PC-3 (cell line): ENCODE results near the gene TUBGCP6. TPM values are rescaled to one million over a fixed set of nuclear protein-coding genes. Genes with fewer than 3 reads are reported as not detected.

ENCODE experiments used
- ATAC-seq: fragments of 200-7000 bp; cut with Tn5 transposase; 2 replicates; pipeline ENCODE4 v1.9.1; 2020; ENCODE audit warnings: mild to moderate bottlenecking, moderate library complexity
- BruUV-seq: library from RNA; stranded (reverse); fragments of 400-500 nt; replicated peaks from 2 replicates; lab custom pipeline; 2021; lab: Mats Ljungman, UMichigan
- CTCF ChIA-PET: fragments of 300-600 bp; sonication (Branson Sonifier 250); formaldehyde crosslinking; loops from one replicate; lab custom pipeline; 2022; ENCODE audit warnings: antibody characterized with exemption; lab: Charles Lee
- POLR2A ChIA-PET: fragments of 300-600 bp; sonication (Branson Sonifier 250); formaldehyde crosslinking; loops from one replicate; lab custom pipeline; 2022; ENCODE audit warnings: antibody characterized with exemption; ENCODE audit not compliant: unreplicated experiment; lab: Charles Lee
- DNase-seq: peaks from one replicate; pipeline ENCODE4 v3.0.0-alpha.2; 2015
- H2AFZ ChIP-seq: fragments of 300-600 bp; sonication (generic); 2 replicates; pipeline ENCODE4 v1.6.0; 2016; ENCODE audit warnings: antibody characterized with exemption, low read length
- H3F3A ChIP-seq: fragments of 300-600 bp; sonication (generic); one replicate; pipeline ENCODE4 v1.6.0; 2017; ENCODE audit warnings: antibody characterized with exemption, low read length, control low read depth, mild to moderate bottlenecking; ENCODE audit not compliant: unreplicated experiment
- H3K27ac ChIP-seq: fragments of 300-600 bp; sonication (generic); 2 replicates; pipeline ENCODE4 v1.5.1; 2016; ENCODE audit warnings: mild to moderate bottlenecking, low read length
- H3K27me3 ChIP-seq: fragments of 300-600 bp; sonication (generic); 2 replicates; pipeline ENCODE4 v1.6.1; 2016; ENCODE audit warnings: low read length, mixed read lengths
- H3K36me3 ChIP-seq: fragments of 300-600 bp; sonication (generic); 2 replicates; pipeline ENCODE4 v1.6.1; 2016; ENCODE audit warnings: low read depth, mixed run types, low read length, mixed read lengths
- H3K4me1 ChIP-seq: fragments of 300-600 bp; sonication (generic); 2 replicates; pipeline ENCODE4 v1.5.1; 2016; ENCODE audit warnings: low read length; ENCODE audit not compliant: insufficient read depth
- H3K4me2 ChIP-seq: fragments of 300-600 bp; sonication (generic); 2 replicates; pipeline ENCODE4 v1.6.0; 2016; ENCODE audit warnings: low read length
- H3K4me3 ChIP-seq: fragments of 300-600 bp; sonication (generic); 2 replicates; pipeline ENCODE4 v1.5.1; 2016; ENCODE audit warnings: mild to moderate bottlenecking, low read length, mixed read lengths
- H3K79me2 ChIP-seq: fragments of 300-600 bp; sonication (generic); 2 replicates; pipeline ENCODE4 v1.6.1; 2017; ENCODE audit warnings: low read length, mixed read lengths
- H3K9ac ChIP-seq: fragments of 300-600 bp; sonication (generic); 2 replicates; pipeline ENCODE4 v1.6.0; 2016; ENCODE audit warnings: mild to moderate bottlenecking, low read length
- H3K9me2 ChIP-seq: fragments of 300-600 bp; sonication (generic); replicated peaks from 2 replicates; pipeline ENCODE4 v1.6.1; 2016; ENCODE audit warnings: mixed run types, low read length, mixed read lengths
- H3K9me3 ChIP-seq: fragments of 300-600 bp; sonication (generic); 2 replicates; pipeline ENCODE4 v1.6.1; 2016; ENCODE audit warnings: low read length, mixed read lengths
- H4K20me1 ChIP-seq: fragments of 300-600 bp; sonication (generic); 2 replicates; pipeline ENCODE4 v1.6.1; 2016; ENCODE audit warnings: low read length, mixed read lengths
- EZH2 ChIP-seq: fragments of 300-600 bp; sonication (generic); IDR thresholded peaks from one replicate; pipeline ENCODE4 v1.6.1; 2017; ENCODE audit warnings: antibody characterized with exemption, mild to moderate bottlenecking, low read length; ENCODE audit not compliant: unreplicated experiment
- EZH2phosphoT487 ChIP-seq: fragments of 300-600 bp; sonication (generic); IDR thresholded peaks from 2 replicates; pipeline ENCODE4 v1.6.1; 2018; ENCODE audit warnings: mild to moderate bottlenecking, antibody characterized with exemption, low read length, borderline replicate concordance
- intact Hi-C: fragments of 100-400 bp; cut with micrococcal nuclease; formaldehyde crosslinking; loops from 2 replicates; pipeline ENCODE4 v1.9.0; 2023
- total RNA-seq: library from RNA; depleted of rRNA; stranded (reverse); fragments of >200 nt; gene quantifications from 2 replicates; pipeline ENCODE4 v1.2.3, GENCODE V29; 2014
- TF ChIP-seq, protein P1 (sequence below): fragments of 300-600 bp; sonication (generic); conservative IDR thresholded peaks from 2 replicates; pipeline ENCODE4 v1.5.1; 2017; ENCODE audit warnings: antibody characterized with exemption, low read depth, mild to moderate bottlenecking, low read length

Gene TUBGCP6
- total RNA-seq, 1 experiment from 2014 or later = 32.1 TPM

DNA sequence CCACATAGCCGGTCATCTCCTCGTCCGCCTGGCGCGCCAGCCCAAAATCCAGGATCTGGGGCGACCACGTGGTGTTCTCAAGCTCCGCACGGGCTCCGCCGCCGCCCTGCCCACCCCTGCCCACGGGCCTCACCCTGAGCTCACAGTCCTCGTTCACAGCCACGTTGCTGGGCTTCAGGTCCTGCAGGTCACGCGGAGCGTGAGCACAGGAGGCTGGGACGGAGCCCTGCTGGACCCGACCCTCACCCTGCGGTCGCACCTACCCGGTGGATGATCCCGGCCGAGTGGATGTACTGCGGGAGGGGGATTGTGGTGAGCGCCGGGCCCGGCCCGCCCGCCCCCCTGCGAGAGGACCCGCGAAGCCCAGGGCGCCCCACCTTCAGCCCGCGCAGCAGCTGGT lies 22.2 kb upstream of the TUBGCP6 start:
- H3K79me2 ChIP-seq = no peaks in the 10 kb centered on the region
- H3K4me3 ChIP-seq = no peak overlapping the region
- TF ChIP-seq EZH2phosphoT487 (no peak), EZH2 (no peak)
- TF ChIP-seq, protein P1, sequence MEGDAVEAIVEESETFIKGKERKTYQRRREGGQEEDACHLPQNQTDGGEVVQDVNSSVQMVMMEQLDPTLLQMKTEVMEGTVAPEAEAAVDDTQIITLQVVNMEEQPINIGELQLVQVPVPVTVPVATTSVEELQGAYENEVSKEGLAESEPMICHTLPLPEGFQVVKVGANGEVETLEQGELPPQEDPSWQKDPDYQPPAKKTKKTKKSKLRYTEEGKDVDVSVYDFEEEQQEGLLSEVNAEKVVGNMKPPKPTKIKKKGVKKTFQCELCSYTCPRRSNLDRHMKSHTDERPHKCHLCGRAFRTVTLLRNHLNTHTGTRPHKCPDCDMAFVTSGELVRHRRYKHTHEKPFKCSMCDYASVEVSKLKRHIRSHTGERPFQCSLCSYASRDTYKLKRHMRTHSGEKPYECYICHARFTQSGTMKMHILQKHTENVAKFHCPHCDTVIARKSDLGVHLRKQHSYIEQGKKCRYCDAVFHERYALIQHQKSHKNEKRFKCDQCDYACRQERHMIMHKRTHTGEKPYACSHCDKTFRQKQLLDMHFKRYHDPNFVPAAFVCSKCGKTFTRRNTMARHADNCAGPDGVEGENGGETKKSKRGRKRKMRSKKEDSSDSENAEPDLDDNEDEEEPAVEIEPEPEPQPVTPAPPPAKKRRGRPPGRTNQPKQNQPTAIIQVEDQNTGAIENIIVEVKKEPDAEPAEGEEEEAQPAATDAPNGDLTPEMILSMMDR = no peak
- no peaks in the 10 kb centered on the region for H3K27me3 ChIP-seq
- no peak overlapping the region for H3K9ac ChIP-seq
- no peaks in the 10 kb centered on the region for H3K36me3 ChIP-seq
- intact Hi-C loops = no loop called here
- peaks cover 22% of the 10 kb centered on the region for H3K4me1 ChIP-seq
- DNase-seq (no peak), ATAC-seq (no peak)
- H3K9me2 ChIP-seq = no peaks in the 10 kb centered on the region
- H4K20me1 ChIP-seq = no peaks in the 10 kb centered on the region
- CTCF ChIA-PET = no interaction called here
- POLR2A ChIA-PET = no interaction called here
- H3F3A ChIP-seq = no peaks in the 10 kb centered on the region
- BruUV-seq = no TSS peak
- no peak overlapping the region for H2AFZ ChIP-seq
- no peak overlapping the region for H3K27ac ChIP-seq
- no peak overlapping the region for H3K4me2 ChIP-seq
- no peaks in the 10 kb centered on the region for H3K9me3 ChIP-seq

DNA sequence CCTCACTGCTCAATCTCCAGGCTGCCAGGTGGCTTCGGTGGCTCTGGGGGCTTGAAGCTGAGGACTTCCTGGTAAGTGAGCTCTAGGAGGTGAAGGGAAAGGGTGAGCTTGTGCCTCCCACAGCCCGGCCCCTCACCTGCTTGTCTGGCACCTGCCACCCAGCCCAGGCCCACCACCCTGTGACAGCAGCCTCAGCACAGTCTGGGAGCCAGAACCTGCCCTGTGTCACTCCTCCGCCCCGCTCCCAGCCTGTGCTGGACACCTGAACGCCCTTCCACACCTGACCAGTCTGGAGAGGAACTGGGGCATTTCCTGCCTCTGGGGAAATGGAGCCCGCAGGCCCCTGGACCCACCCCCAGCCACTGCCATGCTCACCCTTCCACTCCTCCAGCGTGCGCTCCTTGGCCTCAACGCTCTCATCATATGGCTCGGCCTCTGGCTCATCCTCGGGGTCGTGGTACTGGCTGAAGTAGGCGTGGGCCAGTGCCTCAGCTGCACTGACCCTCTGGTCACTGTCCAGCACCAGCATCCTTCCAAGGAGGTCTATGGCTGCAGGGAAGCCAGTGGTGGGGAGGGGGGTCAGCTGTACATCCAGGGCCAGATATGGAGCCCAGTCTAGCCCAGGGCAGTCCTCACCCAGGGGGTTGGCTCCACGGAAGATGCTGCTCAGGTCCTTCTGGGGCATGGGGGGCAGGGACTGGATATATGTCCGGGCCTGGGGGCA lies 20.3 kb upstream of the TUBGCP6 start:
- no peak for ATAC-seq
- Histone ChIP-seq H3F3A (no peaks in the 10 kb centered on the region), H3K27me3 (no peaks in the 10 kb centered on the region), H3K27ac (no peak overlapping the region), H3K9me3 (no peaks in the 10 kb centered on the region), H3K4me2 (no peak overlapping the region), H4K20me1 (no peaks in the 10 kb centered on the region), H3K9ac (no peak overlapping the region), H3K4me3 (no peak overlapping the region), H3K4me1 (peaks cover 10% of the 10 kb centered on the region), H3K79me2 (peaks cover 8% of the 10 kb centered on the region), H3K9me2 (no peaks in the 10 kb centered on the region), H2AFZ (no peak overlapping the region), H3K36me3 (no peaks in the 10 kb centered on the region)
- no peak for DNase-seq
- BruUV-seq = no TSS peak
- CTCF ChIA-PET = no interaction called here
- POLR2A ChIA-PET = no interaction called here
- intact Hi-C loops = no loop called here
- TF ChIP-seq EZH2phosphoT487 (no peak), EZH2 (no peak)
- TF ChIP-seq, protein P1 = no peak

DNA sequence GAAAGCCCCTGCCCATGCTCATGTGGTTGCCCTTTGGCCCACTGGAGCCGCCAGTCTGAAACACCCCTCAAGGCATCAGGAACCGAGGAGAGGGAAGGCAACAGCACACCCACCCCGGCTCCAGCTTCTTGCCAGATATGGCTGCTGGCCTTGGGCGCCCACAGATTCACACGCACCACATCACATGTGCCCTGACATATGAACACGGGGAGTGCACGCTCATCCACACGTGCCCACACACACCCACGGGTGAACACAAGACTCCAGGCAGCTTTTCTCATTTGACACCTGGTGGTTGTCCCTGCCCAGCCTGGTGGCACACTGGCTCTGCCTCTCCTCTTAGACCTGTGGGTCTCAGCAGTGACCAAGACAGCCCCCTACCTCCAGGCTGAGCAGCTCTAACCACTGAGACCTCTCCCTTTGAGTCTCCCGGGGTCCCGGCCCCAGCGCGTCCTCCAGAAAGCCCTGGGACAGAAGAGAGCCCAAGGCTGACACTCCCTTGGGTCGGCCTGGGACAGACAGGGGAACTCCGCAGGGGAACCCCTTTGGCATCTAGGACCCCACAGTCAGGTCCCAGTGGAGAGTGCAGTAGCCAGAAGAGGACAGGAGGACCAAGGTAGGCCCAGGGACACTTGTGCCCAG lies 19.4 kb upstream of the TUBGCP6 start:
- no peaks in the 10 kb centered on the region for H3K9me2 ChIP-seq
- DNase-seq (no peak), ATAC-seq (no peak)
- H3K4me2 ChIP-seq = no peak overlapping the region
- no peaks in the 10 kb centered on the region for H3F3A ChIP-seq
- POLR2A ChIA-PET = no interaction called here
- H3K4me3 ChIP-seq = no peak overlapping the region
- H4K20me1 ChIP-seq = no peaks in the 10 kb centered on the region
- H3K36me3 ChIP-seq = no peaks in the 10 kb centered on the region
- TF ChIP-seq, protein P1 = no peak
- TF ChIP-seq EZH2 (no peak), EZH2phosphoT487 (no peak)
- no peak overlapping the region for H2AFZ ChIP-seq
- peaks cover 10% of the 10 kb centered on the region for H3K4me1 ChIP-seq
- intact Hi-C loops = no loop called here
- BruUV-seq = no TSS peak
- H3K9me3 ChIP-seq = no peaks in the 10 kb centered on the region
- H3K27ac ChIP-seq = no peak overlapping the region
- H3K79me2 ChIP-seq = peaks cover 10% of the 10 kb centered on the region
- CTCF ChIA-PET = no interaction called here
- no peak overlapping the region for H3K9ac ChIP-seq
- no peaks in the 10 kb centered on the region for H3K27me3 ChIP-seq
